WI38 (cell line): Measurements from ENCODE around the gene AFF1.
"Not testable (repeated sequence)": the region's sequence is repeated elsewhere in the genome, so short reads cannot be mapped to it uniquely, and the experiment has no call there.

Experiments used
- H3K4me3 ChIP-seq: 2 replicates; pipeline ENCODE4 v1.5.1; 2011; ENCODE audit warnings: low read depth, mild to moderate bottlenecking, control low read depth, low read length
- TF ChIP-seq, protein P1 (sequence below): IDR thresholded peaks from 2 replicates; pipeline ENCODE4 v1.5.1; 2012; ENCODE audit warnings: low read depth, mild to moderate bottlenecking, control low read depth, low read length

The AFF1 gene

DNA sequence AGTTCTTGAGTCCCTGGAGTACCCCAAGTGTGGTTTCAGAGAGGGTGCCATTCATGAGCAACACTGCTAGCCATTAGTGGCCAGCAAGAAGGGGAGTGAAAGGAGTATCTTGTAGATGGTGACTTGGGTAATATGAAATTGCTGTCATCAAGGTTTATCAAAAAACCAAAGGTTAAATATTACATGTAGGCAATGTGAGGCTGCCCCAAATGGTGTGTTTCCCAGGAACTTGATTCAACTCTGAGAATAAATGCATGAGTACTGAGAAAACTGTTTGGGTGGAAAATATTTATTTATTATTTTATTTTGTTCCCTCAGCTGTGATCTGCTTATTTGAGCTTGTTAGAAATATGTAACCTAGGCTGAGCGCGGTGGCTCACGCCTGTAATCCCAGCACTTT lies 55.7 kb downstream of the AFF1 start:
- TF ChIP-seq, protein P1, sequence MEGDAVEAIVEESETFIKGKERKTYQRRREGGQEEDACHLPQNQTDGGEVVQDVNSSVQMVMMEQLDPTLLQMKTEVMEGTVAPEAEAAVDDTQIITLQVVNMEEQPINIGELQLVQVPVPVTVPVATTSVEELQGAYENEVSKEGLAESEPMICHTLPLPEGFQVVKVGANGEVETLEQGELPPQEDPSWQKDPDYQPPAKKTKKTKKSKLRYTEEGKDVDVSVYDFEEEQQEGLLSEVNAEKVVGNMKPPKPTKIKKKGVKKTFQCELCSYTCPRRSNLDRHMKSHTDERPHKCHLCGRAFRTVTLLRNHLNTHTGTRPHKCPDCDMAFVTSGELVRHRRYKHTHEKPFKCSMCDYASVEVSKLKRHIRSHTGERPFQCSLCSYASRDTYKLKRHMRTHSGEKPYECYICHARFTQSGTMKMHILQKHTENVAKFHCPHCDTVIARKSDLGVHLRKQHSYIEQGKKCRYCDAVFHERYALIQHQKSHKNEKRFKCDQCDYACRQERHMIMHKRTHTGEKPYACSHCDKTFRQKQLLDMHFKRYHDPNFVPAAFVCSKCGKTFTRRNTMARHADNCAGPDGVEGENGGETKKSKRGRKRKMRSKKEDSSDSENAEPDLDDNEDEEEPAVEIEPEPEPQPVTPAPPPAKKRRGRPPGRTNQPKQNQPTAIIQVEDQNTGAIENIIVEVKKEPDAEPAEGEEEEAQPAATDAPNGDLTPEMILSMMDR: no peak
- H3K4me3 ChIP-seq: no peak overlapping the region

GRCh38 chr4:86991994-86992393 lies 57.2 kb downstream of the AFF1 start:
- TF ChIP-seq, protein P1: no peak
- H3K4me3 ChIP-seq: no peak overlapping the region

GRCh38 chr4:86993909-86994681 lies 59.3 kb downstream of the AFF1 start:
- no peak overlapping the region for H3K4me3 ChIP-seq
- TF ChIP-seq, protein P1: no peak

- H3K4me3 ChIP-seq: no peak overlapping the region
- TF ChIP-seq, protein P1: no peak
These were observed 59.9 kb downstream of the AFF1 start for GRCh38 chr4:86994686-86995085.

- H3K4me3 ChIP-seq: not testable (repeated sequence)
These were observed 61.7 kb downstream of the AFF1 start for GRCh38 chr4:86996510-86996909.

DNA sequence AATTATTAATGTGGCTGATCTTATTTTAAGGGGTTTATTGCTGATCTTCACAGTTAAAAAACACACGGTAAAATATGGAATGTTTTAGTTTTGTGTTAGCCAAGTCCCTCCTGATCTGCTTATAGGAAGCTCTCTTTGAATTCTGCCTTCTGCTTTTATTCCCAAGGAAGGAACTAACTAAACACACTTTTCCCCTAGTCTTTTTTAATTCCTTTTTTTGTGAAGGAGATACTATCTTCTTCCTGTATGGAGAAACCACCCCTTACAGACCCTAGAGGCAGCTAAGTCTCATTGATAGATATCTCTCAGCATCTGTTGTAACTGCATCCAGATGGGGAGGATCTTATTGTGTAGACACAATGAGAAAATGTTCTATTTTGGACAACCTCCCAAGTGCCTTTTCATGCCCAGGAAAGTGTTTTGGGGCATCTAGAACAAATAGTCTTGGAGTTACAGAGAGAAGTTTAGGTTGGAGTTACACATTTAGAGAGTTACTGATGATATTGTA lies 64.4 kb downstream of the AFF1 start:
- TF ChIP-seq, protein P1: no peak

DNA sequence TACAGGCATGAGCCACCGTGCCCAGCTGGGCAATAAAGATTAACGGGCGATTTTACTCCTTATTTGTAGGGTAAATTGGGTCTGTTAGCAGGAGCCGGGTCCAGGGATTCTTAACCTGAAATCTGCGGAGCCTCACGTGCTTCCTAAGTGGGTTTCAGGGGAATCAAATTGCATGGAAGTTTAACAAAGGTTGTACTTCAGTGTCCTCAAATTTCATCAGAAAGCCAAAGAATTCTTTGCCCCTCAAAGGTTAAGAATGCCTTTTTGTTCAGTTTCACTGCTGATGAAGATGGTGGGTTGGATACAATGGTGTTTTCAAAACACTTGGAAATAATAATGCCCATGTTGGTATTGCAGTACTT lies 67.9 kb downstream of the AFF1 start:
- H3K4me3 ChIP-seq: no peak overlapping the region
- TF ChIP-seq, protein P1: no peak

More for the DNA sequence above, 64.4 kb downstream of the AFF1 start:
- H3K4me3 ChIP-seq: no peak overlapping the region

GRCh38 chr4:87003266-87003665 lies 68.5 kb downstream of the AFF1 start:
- no peak overlapping the region for H3K4me3 ChIP-seq
- TF ChIP-seq, protein P1: no peak
